Measurements from ENCODE around the gene CCDC40.
A peak's percentile ranks its signal among the peaks of the same experiment; 100 is the strongest.

The CCDC40 gene

DNA sequence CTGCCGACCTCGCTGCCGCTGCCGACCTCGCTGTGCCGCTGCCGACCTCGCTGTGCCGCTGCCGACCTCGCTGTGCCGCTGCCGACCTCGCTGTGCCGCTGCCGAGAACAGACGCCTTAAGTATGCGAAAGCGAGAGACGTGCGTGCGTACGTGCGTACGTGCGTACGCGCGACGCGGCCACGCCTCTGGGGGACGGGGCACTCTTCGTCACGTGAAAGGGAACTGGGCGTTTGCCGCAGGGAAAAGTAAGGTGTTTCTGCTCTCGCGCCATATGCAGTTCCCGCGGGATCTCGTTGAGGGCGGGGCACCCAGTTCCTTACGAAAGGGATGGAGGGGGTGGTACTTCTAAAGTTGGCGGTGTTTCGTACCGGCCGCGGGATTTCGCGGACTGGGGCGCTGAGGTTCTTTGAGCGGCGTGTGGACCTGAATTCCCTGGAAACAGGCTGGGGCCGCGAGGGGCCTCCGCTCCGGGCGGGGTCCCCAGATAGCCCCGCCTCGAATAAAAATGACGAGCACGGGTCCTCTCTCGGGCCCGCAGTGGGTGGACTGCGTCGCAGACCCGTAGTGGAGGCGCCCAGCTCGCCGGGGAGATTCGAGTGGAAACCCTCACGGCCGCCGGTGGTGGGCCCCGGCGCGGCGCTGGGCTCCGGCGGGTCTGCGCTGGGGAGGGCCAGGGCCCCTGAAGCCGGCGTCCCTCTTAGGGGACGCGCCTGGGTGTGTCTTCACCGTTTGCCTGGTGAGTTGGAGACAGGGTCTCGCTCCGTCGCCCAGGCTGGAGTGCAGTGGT is 110.8 kb downstream of the CCDC40 start, which contains the start of gene EIF4A3:
Gene EIF4A3, minus strand, starts transcription at position 94 of the 788 bp plus-strand sequence. CDS start 167 bp downstream, outside the sequence.
- peak; percentile 98 for DNase-seq
